ENCODE data around the gene HAUS3.
A peak's percentile ranks its signal among the peaks of the same experiment; 100 is the strongest.

The HAUS3 gene, protein sequence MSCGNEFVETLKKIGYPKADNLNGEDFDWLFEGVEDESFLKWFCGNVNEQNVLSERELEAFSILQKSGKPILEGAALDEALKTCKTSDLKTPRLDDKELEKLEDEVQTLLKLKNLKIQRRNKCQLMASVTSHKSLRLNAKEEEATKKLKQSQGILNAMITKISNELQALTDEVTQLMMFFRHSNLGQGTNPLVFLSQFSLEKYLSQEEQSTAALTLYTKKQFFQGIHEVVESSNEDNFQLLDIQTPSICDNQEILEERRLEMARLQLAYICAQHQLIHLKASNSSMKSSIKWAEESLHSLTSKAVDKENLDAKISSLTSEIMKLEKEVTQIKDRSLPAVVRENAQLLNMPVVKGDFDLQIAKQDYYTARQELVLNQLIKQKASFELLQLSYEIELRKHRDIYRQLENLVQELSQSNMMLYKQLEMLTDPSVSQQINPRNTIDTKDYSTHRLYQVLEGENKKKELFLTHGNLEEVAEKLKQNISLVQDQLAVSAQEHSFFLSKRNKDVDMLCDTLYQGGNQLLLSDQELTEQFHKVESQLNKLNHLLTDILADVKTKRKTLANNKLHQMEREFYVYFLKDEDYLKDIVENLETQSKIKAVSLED

DNA sequence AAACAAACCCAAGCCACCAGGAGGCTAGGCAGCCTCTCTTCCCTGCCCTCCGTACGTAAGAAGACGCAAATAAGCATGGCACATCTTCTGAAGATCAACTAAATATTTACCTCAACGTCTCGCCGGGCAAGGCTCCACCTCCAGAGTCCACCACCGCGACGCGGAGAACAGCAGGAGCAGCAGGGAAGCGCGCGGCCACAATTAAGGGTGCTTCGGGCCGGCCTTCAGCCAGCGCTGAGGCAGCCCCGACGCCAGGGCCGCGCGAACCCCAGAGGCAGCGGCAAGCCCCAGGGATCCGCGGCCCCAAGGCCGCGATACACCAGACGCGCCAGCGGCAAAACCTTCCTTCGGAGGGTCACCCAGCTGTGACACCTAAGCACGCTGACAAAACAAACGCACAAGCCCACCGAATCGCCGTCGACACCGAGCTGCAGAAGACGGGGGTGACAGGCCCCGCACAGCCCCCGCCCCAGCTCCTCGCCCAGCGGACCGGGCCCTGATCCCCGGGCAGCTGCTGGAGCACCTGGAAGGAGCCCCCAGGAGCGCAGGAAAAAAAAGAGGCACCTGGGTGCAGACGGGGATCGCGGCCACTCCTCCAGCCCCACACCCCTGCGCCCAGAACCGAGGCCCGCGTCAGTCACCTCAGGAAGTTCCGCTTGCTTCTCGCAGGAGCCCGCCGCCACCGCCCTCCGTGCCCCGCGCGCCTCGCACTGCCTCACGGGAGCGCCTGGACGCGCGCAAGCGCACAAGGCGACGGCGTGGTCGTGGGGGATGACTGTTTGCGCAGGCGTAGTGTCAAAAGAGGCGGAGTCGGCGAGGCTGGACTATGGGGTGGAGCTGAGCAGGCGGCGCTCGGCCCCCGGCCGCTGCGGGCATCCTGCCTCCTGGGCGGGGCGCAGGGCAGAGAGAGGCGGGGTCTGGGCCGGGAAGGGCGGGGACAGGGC is at the start of gene HAUS3, which contains the start of gene POLN:
TSS of gene HAUS3 (minus strand) at position 712 of the 944 bp plus-strand sequence. CDS start 1,175 bp downstream, outside the sequence.
TSS of gene POLN (minus strand) at position 712 of the 944 bp plus-strand sequence. CDS start 12,890 bp downstream, outside the sequence.
- DNase-seq (ENCODE audit: low spot score) = peak; percentile 98

- DNase-seq (ENCODE audit: low spot score) = no peak
These were observed 49.2 kb upstream of the HAUS3 start for GRCh38 chr4:2290974-2291704.

DNA sequence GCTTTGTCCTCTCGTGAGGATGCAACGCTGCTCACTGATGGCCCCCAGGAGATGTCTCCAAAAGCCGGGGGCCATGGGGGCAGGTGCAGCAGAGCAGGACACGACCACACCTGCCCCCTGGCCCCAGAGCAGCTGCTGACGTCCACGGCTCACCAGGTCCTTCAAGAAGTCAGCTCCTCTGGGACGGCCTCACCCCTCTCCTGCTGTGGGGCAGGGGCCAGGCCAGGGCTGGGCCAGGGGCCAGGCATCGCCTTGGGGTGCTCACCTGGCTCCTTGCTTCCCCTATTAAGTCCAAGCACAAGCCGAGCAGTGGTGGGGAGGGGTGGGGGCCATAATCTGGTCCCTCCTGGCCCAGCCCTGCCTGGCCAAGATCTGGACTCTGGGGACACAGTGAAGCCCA is 48.6 kb upstream of the HAUS3 start:
- no peak for DNase-seq (ENCODE audit: low spot score)

DNA sequence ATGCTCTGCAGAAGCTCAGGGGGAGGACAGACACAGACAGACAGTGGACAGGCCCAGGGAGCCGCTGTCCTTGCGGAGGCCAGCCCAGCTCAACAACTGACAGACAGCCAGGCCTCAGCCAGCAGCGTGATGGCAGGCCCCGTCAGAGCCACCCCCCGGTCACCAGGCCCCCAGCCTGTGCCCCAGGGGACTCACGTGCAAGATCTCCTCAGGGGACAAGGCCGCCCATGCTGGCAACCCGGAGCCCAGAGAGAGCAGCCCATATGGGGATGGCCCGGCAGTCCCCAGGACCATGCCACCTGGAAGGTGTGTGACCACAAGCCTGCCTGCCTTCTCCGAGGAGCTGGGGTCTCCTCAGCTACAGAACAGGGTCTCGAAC is 48.0 kb upstream of the HAUS3 start:
- DNase-seq (ENCODE audit: low spot score) = no peak

DNA sequence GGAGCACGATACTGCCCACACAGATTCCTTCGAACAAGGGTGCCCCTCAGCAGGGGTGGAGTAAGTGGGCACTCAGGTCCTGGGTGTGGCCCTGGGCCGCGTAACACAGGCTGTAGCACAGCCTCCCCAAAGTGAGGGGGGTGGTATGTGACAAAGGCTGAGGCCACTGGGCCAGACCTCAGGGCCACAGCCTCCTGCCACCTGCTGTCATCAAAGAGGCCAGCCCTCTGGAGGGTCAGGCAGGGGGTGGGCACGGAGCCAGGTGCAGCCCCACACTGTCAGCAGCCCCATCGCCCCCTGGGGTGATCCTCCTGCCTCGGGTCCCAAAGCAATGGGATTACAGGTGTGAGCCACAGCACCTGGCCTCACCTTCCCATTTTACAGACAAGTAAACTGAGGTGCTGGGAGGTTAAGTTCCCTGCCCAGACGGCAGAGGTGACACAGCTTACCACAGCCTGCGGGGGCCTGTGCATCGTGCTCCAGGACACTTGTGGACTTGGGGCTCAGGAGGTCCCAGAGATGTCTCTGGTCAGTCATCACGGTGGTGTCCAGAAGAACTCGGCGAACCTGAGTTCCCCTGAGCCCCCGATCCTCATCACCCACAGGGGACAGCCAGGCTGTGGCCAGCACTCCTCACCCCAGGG is 47.5 kb upstream of the HAUS3 start:
- DNase-seq (ENCODE audit: low spot score) = no peak

- no peak for DNase-seq (ENCODE audit: low spot score)
These were observed 46.2 kb upstream of the HAUS3 start for GRCh38 chr4:2288051-2288541.

- DNase-seq (ENCODE audit: low spot score) = no peak
These were observed 45.6 kb upstream of the HAUS3 start for GRCh38 chr4:2287594-2287915.

GRCh38 chr4:2286904-2287593 is 45.1 kb upstream of the HAUS3 start:
- DNase-seq (ENCODE audit: low spot score) = no peak

- DNase-seq (ENCODE audit: low spot score) = no peak
These were observed 43.9 kb upstream of the HAUS3 start for GRCh38 chr4:2285613-2286381.

GRCh38 chr4:2284934-2285612 is 43.2 kb upstream of the HAUS3 start:
- DNase-seq (ENCODE audit: low spot score) = no peak

DNA sequence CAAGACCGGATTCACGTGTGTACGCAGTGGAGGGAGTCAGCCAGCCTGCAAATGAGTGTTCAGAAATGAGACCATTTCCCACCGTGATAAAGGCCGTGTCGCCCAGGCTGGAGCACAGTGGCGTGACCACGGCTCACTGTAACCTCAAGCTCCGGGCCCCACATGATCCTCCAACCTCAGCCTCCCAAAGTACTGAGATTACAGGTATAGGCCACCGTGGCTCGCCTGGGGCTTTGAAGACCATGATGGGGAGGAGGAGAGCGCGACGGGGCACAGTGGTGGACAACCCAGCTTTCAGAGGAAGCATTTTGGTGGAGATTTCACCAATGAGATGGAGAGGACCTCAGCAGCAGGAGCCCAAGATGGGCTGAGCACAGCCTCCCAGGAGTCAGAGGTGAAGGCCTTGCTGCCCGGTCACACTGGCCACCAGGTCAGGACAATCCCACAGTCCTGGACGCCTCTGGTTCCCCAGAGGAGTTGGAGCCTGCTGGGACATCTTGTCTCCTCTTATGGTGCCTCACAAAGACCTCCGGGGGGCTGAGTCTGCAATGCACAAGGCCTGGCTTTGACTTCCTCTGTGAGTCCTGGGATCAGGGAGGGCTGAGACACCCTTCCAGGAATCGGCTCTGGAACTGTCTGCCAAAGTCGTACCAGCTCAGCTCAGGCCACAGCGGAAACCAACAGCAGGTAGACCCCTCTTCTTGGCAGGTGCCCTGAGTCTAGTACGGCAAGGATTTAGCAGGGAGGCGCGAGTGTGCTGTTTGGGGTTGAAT is 42.4 kb upstream of the HAUS3 start:
- no peak for DNase-seq (ENCODE audit: low spot score)

- DNase-seq (ENCODE audit: low spot score) = no peak
These were observed 41.3 kb upstream of the HAUS3 start for GRCh38 chr4:2283199-2283711.

DNA sequence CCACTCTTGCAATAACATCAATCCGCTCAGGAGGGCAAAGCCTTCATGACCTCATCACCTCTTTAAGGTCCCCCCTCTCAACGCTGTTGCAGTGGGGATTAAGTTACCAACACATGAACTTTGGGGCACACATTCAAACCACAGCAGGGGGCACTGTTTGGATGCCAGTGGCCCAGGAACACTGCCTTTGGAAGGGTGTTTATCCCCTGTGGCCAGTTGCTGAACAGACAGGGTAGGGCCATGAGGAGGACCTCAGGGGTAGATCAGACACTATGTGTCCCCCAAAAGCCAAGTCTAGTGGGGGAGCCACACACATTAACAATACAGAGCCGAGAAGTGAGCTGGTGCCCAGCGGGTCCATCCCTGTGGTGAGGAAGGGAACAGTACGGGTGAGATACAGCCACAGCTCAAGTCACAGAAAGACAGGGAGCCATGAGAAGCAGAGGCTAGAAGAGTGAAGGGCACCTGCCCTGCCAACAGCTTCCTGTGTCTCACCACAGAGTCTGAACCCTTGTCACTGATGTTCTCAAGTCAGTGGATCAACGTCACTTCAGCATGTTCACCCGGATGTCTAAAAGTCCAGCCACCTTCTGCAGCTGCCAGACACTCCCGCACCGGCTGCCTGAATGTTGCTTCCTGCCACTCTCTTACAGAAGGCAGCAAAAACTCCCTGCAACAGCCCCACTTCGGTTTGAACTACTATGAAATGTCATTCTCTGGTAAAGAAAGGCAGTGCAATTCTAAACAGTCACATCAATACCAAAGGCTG is 39.8 kb upstream of the HAUS3 start:
- DNase-seq (ENCODE audit: low spot score) = no peak

DNA sequence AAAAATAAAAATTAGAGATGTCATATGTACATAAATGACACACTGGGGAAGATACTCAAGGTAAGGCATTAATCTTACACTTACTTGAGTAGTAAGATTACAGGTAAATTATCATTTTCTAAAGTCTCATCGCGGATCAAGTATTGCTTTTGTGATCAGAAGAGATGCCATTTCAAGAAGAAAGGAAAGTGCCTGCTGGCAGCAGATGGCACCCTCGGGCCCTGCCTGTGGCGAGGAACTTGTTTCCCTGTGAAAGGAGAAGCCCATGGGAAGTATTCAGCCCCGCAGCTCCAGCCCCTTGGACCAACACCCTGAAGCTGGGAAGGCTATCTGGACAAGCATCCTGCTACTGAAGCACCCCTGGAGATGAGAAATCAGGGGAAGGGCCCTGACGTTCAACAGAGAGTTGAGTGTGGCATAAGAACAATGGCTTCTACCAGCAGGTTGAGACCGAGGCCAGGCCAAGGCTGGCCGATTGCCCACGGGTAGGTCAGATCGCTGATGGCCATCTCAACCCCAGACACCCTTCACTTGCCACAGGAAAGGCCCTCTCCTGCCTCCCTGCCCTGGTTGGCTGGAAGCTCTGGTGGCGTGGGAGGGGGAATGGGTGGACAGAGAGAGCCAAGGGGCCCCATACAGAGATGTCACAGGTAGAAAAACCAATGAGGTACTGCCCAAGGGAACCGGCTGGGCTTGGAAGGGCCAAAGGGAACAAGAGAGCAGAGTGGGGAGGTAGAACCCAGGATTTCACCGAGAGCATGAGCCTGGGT is 38.8 kb upstream of the HAUS3 start:
- no peak for DNase-seq (ENCODE audit: low spot score)

- DNase-seq (ENCODE audit: low spot score) = no peak
These were observed 36.0 kb upstream of the HAUS3 start for GRCh38 chr4:2277956-2278355.

- DNase-seq (ENCODE audit: low spot score) = no peak
These were observed 34.8 kb upstream of the HAUS3 start for GRCh38 chr4:2276581-2277325.

Measured in Ammon's horn (tissue), 1 donor.